Endothelial cell of umbilical vein (primary cell): ENCODE data around the gene ZFAND2B. TPM values are rescaled to one million over a fixed set of nuclear protein-coding genes. Genes with fewer than 3 reads are reported as not detected.

Experiments used
- BruUV-seq: library from RNA; stranded (reverse); fragments of 400-500 nt; replicated peaks from 2 replicates; lab custom pipeline; 2021; lab: Mats Ljungman, UMichigan
- CTCF ChIA-PET: fragments of 300-600, 350-600 bp; sonication (Branson Sonifier 250); formaldehyde crosslinking; loops from one replicate; lab custom pipeline; 2021; ENCODE audit warnings: antibody characterized with exemption, inconsistent platforms; lab: Charles Lee
- POLR2A ChIA-PET: fragments of 300-600, 350-600 bp; sonication (Branson Sonifier 250); formaldehyde crosslinking; loops from one replicate; lab custom pipeline; 2021; ENCODE audit warnings: antibody characterized with exemption, inconsistent platforms; lab: Charles Lee
- DNase-seq: peaks from one replicate; pipeline ENCODE4 v3.0.0-alpha.2; 2011; ENCODE audit warnings: low read depth, low spot score
- FAIRE-seq: peaks from 2 replicates; lab custom pipeline; 2011; peaks lifted over from hg19 to GRCh38; lab: Jason Lieb, UNC
- H2AFZ ChIP-seq: 2 replicates; pipeline ENCODE4 v1.6.0; 2012; ENCODE audit warnings: low read depth, low read length, control low read depth, inconsistent platforms
- H3K27ac ChIP-seq: 2 replicates; pipeline ENCODE4 v1.5.1; 2011; ENCODE audit warnings: low read depth, mild to moderate bottlenecking, control low read depth, low read length, moderate library complexity; ENCODE audit not compliant: insufficient read depth
- H3K27me3 ChIP-seq, 2 experiments: 2 replicates each; pipeline versions ENCODE4 v1.6.0 to v1.6.1; 2011; ENCODE audit warnings: low read length in 2 of 2, mixed read lengths in 1 of 2; ENCODE audit not compliant: control insufficient read depth in 2 of 2, insufficient read depth in 2 of 2
- H3K36me3 ChIP-seq, 2 experiments: 2 replicates in 1 of 2; 3 replicates in 1 of 2; pipeline ENCODE4 v1.5.1; 2011; ENCODE audit warnings: low read length in 2 of 2, mild to moderate bottlenecking in 1 of 2, moderate library complexity in 1 of 2; ENCODE audit not compliant: control insufficient read depth in 2 of 2, insufficient read depth in 2 of 2; ENCODE audit errors: extremely low read depth in 1 of 2
- H3K4me1 ChIP-seq: 3 replicates; pipeline ENCODE4 v1.5.1; 2011; ENCODE audit warnings: mild to moderate bottlenecking, low read length; ENCODE audit not compliant: control insufficient read depth, insufficient read depth; ENCODE audit errors: extremely low read depth
- H3K4me2 ChIP-seq: 2 replicates; pipeline ENCODE4 v1.6.1; 2011; ENCODE audit warnings: low read length, control low read depth, mixed read lengths; ENCODE audit not compliant: insufficient read depth
- H3K4me3 ChIP-seq, 3 experiments: fragments of 200-600 bp in 1 of 3; sonication (generic), shearing (Covaris generic) in 1 of 3; replicated peaks in 1 of 3; 2 replicates each; pipeline ENCODE4 v1.5.1; 2011 to 2016; ENCODE audit warnings: control low read depth in 3 of 3, low read length in 3 of 3, mild to moderate bottlenecking in 2 of 3, inconsistent platforms in 1 of 3, low read depth in 1 of 3, moderate library complexity in 1 of 3; ENCODE audit not compliant: insufficient read depth in 1 of 3
- H3K79me2 ChIP-seq: 2 replicates; pipeline ENCODE4 v1.6.0; 2012; ENCODE audit warnings: low read length, inconsistent platforms; ENCODE audit not compliant: control insufficient read depth, insufficient read depth
- H3K9ac ChIP-seq: replicated peaks from 2 replicates; pipeline ENCODE3; 2011; ENCODE audit warnings: low read length, control low read depth; ENCODE audit not compliant: insufficient read depth; ENCODE audit errors: extremely low read depth
- H3K9me1 ChIP-seq: replicated peaks from 3 replicates; pipeline ENCODE4 v1.6.0; 2011; ENCODE audit warnings: mild to moderate bottlenecking, low read length; ENCODE audit not compliant: control insufficient read depth, insufficient read depth; ENCODE audit errors: extremely low read depth
- H3K9me3 ChIP-seq: replicated peaks from 2 replicates; pipeline ENCODE4 v1.5.1; 2012; ENCODE audit warnings: low read length, inconsistent platforms; ENCODE audit not compliant: control insufficient read depth, insufficient read depth
- H4K20me1 ChIP-seq: replicated peaks from 2 replicates; pipeline ENCODE3; 2011; ENCODE audit warnings: mild to moderate bottlenecking, low read length; ENCODE audit not compliant: control insufficient read depth, insufficient read depth; ENCODE audit errors: extremely low read depth
- CTCF ChIP-seq, 2 donors: IDR thresholded peaks; 1 replicate in 1 of 2; 2 replicates in 1 of 2; pipeline ENCODE4 v1.5.1; 2011; ENCODE audit warnings: low read length in 2 of 2, mild to moderate bottlenecking in 2 of 2, moderate library complexity in 2 of 2, control low read depth in 1 of 2, inconsistent platforms in 1 of 2, low read depth in 1 of 2; ENCODE audit not compliant: insufficient read depth in 1 of 2; ENCODE audit errors: extremely low read depth in 1 of 2
- EZH2 ChIP-seq: IDR thresholded peaks from 2 replicates; pipeline ENCODE4 v1.6.1; 2012; ENCODE audit warnings: borderline replicate concordance, low read depth, mild to moderate bottlenecking, moderate library complexity, low read length, inconsistent platforms; ENCODE audit not compliant: severe bottlenecking
- FOS ChIP-seq: IDR thresholded peaks from 2 replicates; pipeline ENCODE4 v1.6.1; 2011; ENCODE audit warnings: mild to moderate bottlenecking, low read length, moderate library complexity, borderline replicate concordance; ENCODE audit not compliant: insufficient read depth
- GATA2 ChIP-seq: IDR thresholded peaks from 2 replicates; pipeline ENCODE4 v1.7.0; 2011; ENCODE audit warnings: low read depth, mild to moderate bottlenecking, moderate library complexity, mixed read lengths, low read length; ENCODE audit not compliant: insufficient read length, insufficient read depth
- JUN ChIP-seq: IDR thresholded peaks from 2 replicates; pipeline ENCODE4 v1.6.1; 2011; ENCODE audit warnings: borderline replicate concordance, low read depth; ENCODE audit not compliant: insufficient read length, insufficient read depth
- MAX ChIP-seq: IDR thresholded peaks from 2 replicates; pipeline ENCODE4 v1.6.1; 2011; ENCODE audit not compliant: insufficient read depth, insufficient read length
- MYC ChIP-seq: IDR thresholded peaks from one replicate; pipeline ENCODE4 v1.6.1; 2011; ENCODE audit warnings: mild to moderate bottlenecking, low read depth, low read length
- POLR2A ChIP-seq: IDR thresholded peaks from 2 replicates; pipeline ENCODE4 v1.6.1; 2012; ENCODE audit warnings: low read depth, mild to moderate bottlenecking, control low read depth, low read length
- POLR2AphosphoS5 ChIP-seq: IDR thresholded peaks from 2 replicates; pipeline ENCODE4 v1.6.1; 2012; ENCODE audit warnings: low read depth, mild to moderate bottlenecking, control low read depth, low read length, moderate library complexity; ENCODE audit not compliant: insufficient read depth
- dilution Hi-C: fragments of 300-500 bp; cut with MboI; formaldehyde crosslinking; loops from one replicate; pipeline ENCODE4 v1.15.0; 2019; ENCODE audit warnings: low sequenced_read_pairs; ENCODE audit not compliant: extremely low pct_ligation_motif_present
- intact Hi-C: fragments of 100-400 bp; cut with micrococcal nuclease; formaldehyde crosslinking; loops from one replicate; pipeline ENCODE4 v1.10.0; 2022
- polyA plus RNA-seq, 4 experiments: library from polyadenylated mRNA; depleted of rRNA in 3 of 4; stranded (reverse) in 3 of 4; unstranded in 1 of 4; fragments of >200 nt; gene quantifications; 2 replicates each; pipeline versions ENCODE4 v1.2.1 to v1.2.3, GENCODE V29; 2011 to 2012; ENCODE audit warnings: missing spikeins in 1 of 4
- total RNA-seq: library from RNA; stranded (reverse); gene quantifications from 2 replicates; pipeline ENCODE4 v1.2.3, GENCODE V29; 2021

ZFAND2B gene
- total and polyA plus RNA-seq, 2 donors (not counting 3 experiments of a cell fraction or from before 2014, with no cell fraction given) = 23.3 to 52.0 TPM

GRCh38 chr2:219245899-219246230 is 39.3 kb downstream of the ZFAND2B start:
- Histone ChIP-seq H2AFZ (no peak overlapping the region), H3K4me1 (peaks cover 31% of the 10 kb centered on the region), H3K9ac (peak overlapping the region; percentile 97), H3K9me3 (no peaks in the 10 kb centered on the region), H4K20me1 (no peaks in the 10 kb centered on the region), H3K27me3 (no peaks in the 10 kb centered on the region), H3K4me2 (peak overlapping the region; percentile 86), H3K27ac (peak overlapping the region; percentile 92), H3K79me2 (peaks cover 15% of the 10 kb centered on the region), H3K9me1 (no peaks in the 10 kb centered on the region), H3K36me3 (peaks cover 2% of the 10 kb centered on the region in 2 experiments), H3K4me3 (peak overlapping the region; percentile 67 to 80 (median 67))
- DNase-seq = no peak
- BruUV-seq = no TSS peak
- CTCF ChIA-PET = interaction anchor here (1.0 to 2.1 kb wide), 4 partner anchors 34 to 74 kb away, joined by 3 to 12 read pairs (median 4); no protein-coding TSS in a partner anchor
- dilution Hi-C loops (no loop called here), intact Hi-C loops (loop anchor here (1.0 to 2.0 kb wide), 7 partner anchors 17 to 86 kb away; partner anchors contain the start of genes ABCB6, ANKZF1, ATG9A and DNAJB2)
- no peak for FAIRE-seq
- no peak for TF ChIP-seq EZH2
- TF ChIP-seq JUN = no peak
- no peak for TF ChIP-seq FOS
- TF ChIP-seq CTCF (IDR thresholded peaks at IDR 0.05; ENCODE audit: extremely low read depth in 1 of 2, insufficient read depth in 1 of 2, low read depth in 1 of 2, low read length in 2 of 2) = no peak
- TF ChIP-seq MYC = no peak
- no peak for TF ChIP-seq POLR2AphosphoS5
- no peak for TF ChIP-seq MAX
- no peak for TF ChIP-seq GATA2
- no peak for TF ChIP-seq POLR2A
- POLR2A ChIA-PET = no interaction called here
